Stimulated activated CD4-positive, alpha-beta T cell treated with anti-CD3 and anti-CD28 coated beads, Interleukin-15, amount 100 ng/mL, for 1 hour (primary cell): ENCODE data around the gene WARS2.
"Not testable (repeated sequence)": the region's sequence is repeated elsewhere in the genome, so short reads cannot be mapped to it uniquely, and the experiment has no call there.

ENCODE experiments used
- DNase-seq, 2 donors: peaks; one replicate each; pipeline ENCODE4 v3.0.0-alpha.2; 2020; ENCODE audit warnings: low read depth in 1 of 2, low spot score in 1 of 2

WARS2 gene

DNA sequence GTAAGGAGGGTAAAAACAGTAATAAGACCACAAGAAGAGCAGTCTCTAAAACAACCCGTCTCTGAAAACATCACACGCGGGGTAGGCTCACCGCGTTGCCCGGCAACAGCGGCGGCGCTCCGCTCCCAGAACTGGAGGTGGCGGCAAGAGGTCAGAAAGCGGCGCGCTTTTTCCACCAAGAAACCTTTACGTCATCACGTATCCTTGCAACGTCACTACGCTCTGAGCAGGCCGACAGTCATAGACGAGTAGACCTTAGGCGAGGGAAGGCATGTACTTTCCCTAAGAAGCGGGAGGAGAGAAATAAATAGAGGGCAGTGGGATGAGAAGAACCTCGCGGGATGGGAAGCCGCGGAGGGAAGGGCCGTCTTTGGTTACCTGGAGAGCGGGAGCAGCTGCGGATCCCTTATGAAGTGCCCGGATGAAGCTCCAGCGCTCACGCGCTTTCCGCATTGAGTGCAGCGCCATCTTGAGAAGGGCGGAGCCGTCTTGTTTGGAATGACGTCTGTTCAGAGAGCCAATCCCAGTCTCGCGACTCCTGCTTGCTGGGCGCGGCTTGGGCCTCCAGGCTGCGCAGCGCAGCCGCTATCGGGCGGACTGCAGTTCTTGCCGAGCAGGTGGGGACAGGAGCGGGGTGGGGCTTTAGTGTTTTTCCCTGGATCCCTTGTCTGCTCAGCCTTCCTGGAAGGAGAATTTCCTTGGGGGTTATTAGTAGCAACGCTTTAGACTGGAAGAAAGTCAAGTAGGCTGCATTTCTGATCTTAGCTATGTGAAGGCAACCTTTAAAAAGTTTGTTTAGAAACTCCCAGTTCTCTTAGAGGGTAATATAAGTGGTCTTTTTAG lies at the start of gene WARS2:
WARS2 (minus strand) TSS at position 477 of the 843 bp plus-strand sequence; CDS start at position 468, 9 bp downstream.
- DNase-seq = peak; percentile 78 to 82

GRCh38 chr1:119188926-119189325 lies 48.5 kb upstream of the WARS2 start:
- no peak for DNase-seq

DNA sequence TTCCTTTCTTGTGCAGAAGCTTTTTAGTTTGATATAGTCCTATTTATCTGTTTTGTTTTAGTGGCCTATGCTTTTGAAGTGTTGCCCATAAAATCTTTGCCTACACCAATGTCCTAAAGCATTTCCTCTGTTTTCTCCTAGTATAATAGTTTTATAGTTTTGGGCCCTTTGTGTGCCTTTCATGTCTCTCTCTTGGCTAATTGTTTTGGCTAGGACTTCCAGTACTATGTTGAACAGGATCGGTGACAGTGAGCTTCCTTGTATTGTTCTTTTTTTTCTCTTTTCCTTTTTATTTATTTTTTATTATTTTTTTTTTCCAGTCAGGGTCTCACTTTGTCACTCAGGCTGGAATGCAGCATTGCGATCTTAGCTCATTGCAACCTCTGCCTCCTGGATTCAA lies 47.0 kb upstream of the WARS2 start:
- no peak for DNase-seq

DNA sequence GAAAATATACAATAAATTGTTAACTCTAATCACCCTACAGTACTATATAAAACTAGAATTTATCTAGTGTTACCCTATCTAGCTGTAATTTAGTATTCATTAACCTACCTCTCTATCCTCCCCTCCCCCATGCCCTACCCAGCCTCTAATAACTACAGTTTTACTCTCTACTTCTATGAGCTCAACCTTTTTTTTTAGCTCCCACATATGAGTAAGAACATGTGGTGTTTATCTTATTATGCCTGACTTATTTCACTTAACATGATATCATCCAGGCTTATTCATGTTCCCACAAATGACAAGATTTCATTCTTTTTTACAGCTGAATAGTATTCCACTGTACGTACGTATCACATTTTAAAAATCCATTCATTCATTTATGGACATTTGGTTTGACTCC lies 46.0 kb upstream of the WARS2 start:
- DNase-seq = no peak

DNA sequence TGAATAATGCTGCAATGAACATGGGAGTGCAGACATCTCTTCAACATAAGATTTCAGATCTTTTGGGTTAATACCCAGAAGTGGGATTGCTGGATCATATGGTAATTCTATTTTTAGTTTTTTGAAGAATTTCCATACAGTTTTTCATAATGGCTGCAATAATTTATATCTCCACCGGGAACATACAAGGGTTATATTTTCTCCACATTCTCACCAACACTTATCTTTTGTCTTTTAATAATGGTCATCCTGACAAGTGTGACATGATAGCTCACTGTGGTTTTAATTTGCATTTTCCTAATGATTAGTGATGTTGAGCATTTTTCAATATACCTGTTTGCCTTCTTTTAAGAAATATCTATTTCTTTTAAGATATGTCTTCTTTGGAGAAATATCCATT lies 44.5 kb upstream of the WARS2 start:
- DNase-seq = no peak

GRCh38 chr1:119181218-119181617 lies 40.8 kb upstream of the WARS2 start:
- DNase-seq = no peak

- DNase-seq = no peak
These were observed 38.6 kb upstream of the WARS2 start for GRCh38 chr1:119179051-119179450.

DNA sequence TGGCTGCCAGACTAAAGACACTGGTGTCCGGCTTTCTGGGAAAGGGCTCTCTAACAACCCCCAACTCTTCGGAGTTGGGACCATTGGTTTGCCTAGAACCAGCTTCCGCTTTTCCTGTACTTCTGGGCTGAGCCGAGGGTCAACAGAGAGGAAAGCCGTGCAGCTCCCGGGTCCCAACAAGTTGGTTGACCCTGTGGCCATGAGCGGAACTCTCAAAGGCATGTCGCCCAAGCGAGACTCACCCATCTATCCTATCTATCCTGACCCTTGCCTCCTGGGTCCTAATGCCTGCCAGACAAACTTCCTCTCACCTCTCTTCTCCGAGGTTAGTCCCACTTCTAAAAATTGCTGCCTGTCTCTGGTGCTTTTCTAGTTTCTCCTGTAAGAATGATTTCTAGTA lies 32.5 kb upstream of the WARS2 start:
- not testable (repeated sequence) for DNase-seq

GRCh38 chr1:119171381-119172010 lies 31.0 kb upstream of the WARS2 start:
- DNase-seq = not testable (repeated sequence)

DNA sequence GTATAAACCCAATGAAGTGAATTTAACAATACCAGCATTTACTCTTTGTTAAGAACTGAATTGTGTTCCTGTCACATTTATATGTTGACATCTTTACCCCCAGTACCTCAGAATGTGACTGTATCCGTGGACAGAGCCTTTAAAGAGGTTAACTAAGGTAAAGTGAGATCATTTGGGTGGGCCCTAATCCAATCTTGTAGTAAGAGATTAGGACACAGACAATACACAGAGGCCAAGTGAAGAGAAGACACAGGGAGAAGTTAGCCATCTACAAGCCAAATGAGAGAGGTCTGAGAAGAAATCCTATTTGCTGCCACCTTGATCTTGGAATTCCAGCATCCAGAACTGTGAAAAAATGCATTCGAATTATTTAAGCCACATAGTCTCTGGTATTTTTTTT lies 22.9 kb upstream of the WARS2 start:
- no peak for DNase-seq

DNA sequence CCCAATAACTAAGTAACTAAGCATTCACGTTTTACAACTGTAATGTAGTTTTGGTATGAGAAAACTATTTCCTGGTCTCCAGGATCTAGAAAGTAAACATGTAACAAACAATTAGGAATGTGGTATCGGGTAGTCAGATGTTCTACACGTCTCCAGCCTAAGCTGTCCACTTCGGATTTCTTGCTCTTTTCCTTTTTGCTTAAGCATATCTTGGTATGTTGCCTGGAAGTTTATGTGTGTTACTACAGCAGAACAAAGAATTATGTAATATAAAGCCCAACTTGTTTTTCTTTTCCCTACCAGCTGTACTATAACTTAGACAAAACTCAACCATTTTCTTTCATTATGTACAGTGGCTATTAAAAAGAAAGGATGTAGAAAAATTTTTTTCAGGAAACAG lies 20.4 kb upstream of the WARS2 start:
- no peak for DNase-seq

GRCh38 chr1:119160409-119160808 lies 20.0 kb upstream of the WARS2 start:
- DNase-seq = no peak

DNA sequence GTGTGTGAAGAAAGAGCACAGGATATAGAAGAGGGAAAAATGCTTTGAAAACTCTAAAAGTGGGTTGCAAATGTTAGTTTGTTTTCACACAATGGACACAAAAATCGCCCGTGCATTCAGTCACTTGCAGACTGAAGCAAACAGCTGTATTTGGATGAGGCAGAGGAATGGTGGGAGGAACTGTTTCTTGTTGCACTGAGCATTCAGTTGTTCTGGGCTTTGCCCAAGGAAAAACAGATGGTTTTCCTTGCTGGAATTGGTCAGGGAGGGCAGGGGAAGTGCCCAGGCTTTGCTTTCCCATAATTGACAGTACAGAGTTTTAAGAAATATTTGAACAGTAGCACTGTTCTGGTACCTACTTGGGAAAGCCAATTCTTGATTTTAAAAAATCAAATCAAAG lies 19.5 kb upstream of the WARS2 start:
- DNase-seq = no peak

- no peak for DNase-seq
These were observed 18.7 kb upstream of the WARS2 start for GRCh38 chr1:119159111-119159510.

- not testable (repeated sequence) for DNase-seq
These were observed 16.3 kb upstream of the WARS2 start for GRCh38 chr1:119156761-119157160.

- DNase-seq = not testable (repeated sequence)
These were observed 14.6 kb upstream of the WARS2 start for GRCh38 chr1:119155069-119155468.

DNA sequence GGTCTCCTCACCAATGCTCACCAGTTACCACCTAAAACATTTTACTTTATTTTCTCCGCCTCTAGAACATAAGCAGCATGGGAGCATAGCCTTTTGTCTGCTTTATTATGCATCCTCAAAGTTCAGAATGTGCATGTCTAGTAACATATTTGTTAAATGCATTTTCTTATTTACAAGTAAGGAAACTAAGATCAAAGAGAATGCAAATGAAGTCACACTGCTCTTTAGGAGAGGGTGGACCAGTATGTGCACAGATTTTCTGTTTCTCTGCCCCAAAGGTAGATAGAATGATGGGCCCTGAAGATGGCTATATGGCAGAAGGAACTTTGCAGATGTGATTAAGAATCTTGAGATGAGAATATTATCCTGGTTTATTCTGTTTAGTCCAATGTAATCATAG lies 9.7 kb upstream of the WARS2 start:
- DNase-seq = no peak

DNA sequence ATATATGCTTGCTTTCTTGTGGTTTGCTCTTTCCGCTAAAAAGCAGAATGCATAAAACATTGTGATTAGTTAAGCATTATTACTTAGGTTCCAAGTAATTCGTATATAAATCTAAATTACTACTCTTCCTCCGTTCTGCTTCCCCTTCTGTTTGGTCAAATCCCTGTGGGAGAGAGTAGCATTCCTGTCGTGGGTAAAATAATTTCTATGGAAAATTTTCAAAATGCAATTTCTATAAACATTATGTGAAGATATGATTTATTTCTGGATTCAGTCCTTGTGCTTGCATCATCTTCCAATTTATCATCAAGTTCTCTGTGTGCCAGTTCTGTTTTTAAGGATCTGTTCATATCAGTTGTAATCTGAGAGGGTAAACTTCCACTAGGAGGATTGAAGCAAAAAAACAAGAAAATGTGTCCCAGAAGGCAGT lies 7.2 kb upstream of the WARS2 start:
- DNase-seq = no peak

DNA sequence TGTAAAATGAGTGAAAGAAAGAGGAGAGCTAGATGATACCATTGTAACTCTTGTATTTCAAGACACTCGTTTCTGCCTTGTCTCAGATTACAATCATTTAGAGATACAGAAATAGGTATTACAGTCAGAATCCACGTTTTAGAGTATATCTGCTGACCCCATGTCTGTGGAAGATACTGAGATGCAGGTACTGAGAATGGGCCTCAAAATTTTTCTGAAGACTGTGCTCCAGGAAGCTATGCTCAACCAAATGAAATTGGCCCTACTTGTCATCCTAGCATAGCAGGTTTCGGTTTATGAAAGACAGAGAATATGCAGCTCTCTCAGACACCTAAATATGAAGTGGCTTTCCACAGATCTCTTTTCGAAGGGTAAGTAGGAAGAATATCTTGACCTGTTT lies 6.0 kb upstream of the WARS2 start:
- no peak for DNase-seq

DNA sequence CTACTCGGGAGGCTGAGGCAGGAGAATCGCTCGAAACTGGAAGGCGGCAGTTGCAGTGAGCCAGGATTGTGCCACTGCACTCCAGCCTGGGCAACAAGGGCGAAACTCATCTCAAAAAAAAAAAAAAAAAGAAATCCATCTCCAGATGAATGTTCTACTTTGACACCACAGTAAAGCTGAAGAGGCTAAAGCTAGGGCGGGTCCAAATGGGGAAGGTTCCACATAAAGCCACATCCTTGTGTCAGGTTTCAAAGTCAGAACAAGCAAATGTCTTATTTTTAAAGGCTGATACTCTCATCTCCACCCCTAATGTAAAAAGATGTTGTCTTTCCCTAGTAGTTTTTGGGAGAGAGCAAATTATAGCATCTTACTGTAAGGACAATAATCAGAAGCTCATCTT lies 4.4 kb upstream of the WARS2 start:
- DNase-seq = no peak

DNA sequence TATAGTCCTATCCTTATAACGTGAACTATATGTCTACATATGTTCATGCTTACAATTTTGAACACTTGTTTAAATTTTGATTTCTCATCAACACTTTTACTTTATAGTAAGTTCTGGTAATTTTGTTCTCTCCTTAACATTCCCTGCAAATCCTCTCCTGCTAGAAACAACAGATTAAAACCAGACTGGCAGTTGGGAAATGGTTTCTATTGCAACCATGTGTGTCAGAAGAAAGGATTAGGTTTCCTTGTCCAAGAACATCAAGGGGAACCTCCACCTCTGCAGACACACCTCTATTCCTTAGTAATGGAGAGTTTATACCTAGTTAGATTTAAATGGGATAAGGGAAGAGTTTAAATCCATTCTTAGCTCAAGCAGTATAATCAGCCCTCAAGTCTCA lies 3.3 kb upstream of the WARS2 start:
- DNase-seq = no peak

DNA sequence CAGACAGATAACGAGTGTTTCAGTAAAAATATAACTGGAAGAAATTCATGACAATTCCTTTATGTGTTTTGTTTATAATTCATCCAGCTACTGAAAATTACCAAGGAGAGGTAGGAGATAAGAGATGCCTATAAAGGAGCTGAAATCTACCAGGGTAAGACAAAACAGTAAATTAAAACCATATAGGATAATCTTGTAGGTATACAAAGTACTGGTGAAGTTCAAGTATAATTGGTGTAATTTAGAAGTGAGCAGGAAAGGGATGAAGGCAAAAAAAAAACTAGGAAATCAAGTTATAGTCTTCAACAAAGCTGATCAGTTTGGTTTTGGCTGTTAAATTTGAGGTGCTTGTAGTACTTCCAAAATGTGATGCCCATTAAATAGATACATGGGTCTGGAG lies 1.2 kb upstream of the WARS2 start:
- DNase-seq = no peak

- peak in 1 of 2 donors; percentile 6 for DNase-seq
These were observed 569 bp upstream of the WARS2 start for GRCh38 chr1:119141020-119141424.
